Hepatic stellate cell (primary cell): Measurements from ENCODE around the gene LRRC34.

ENCODE experiments used
- DNase-seq: peaks from one replicate; pipeline ENCODE4 v3.0.0; 2011; ENCODE audit warnings: low spot score

The LRRC34 gene, protein sequence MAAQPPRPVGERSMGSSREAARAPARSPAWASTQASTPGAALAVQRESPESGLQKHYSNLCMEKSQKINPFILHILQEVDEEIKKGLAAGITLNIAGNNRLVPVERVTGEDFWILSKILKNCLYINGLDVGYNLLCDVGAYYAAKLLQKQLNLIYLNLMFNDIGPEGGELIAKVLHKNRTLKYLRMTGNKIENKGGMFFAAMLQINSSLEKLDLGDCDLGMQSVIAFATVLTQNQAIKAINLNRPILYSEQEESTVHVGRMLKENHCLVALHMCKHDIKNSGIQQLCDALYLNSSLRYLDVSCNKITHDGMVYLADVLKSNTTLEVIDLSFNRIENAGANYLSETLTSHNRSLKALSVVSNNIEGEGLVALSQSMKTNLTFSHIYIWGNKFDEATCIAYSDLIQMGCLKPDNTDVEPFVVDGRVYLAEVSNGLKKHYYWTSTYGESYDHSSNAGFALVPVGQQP

DNA sequence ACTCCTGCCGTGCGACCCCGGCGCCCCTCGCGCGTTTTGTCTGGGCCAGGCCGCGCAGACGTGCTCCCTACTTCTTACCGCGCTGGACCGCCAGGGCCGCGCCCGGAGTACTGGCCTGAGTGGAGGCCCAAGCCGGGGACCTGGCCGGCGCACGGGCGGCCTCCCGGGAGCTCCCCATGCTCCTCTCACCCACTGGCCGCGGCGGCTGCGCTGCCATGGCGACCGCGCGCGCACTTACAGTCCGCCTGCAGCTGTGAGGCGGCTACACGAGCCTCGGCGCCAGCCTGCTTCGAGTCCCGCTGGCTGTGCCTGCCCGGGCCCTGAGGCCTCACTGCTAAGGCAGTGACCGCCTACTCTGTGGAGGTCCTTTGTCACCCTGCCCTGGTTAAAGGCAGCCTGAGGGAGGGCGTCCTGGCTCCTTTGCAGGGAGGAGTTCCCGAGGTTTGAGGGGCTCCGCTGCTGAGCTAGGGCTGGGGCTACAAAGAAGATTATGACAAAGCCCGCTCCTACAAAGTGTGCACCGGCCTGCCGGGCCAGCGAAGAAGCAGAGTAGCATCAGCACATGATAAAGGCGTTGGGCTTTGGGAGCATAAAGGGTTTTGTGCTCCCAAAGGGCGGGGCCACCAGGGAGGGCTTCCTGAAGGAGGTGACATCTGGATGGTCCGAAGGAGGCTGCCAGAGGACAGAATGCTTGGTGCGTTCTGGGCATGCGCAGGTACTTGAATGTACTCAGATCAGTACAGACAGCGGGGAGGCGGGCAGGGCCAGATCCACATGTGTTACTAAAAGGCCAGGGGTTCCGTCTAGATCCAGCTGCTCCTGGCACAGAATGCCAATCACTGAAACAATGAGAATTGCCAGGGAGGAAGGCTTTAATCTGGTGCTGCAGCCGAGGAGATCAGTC is at the start of gene LRRC34, which contains the start of gene LRRIQ4:
Gene LRRC34, minus strand, starts transcription at position 573 of the 904 bp plus-strand sequence. Its CDS starts 356 bp downstream, at position 217.
Gene LRRIQ4, plus strand, starts transcription at position 539 of the 904 bp plus-strand sequence. CDS start 9,052 bp downstream, outside the sequence.
- peak; percentile 66 for DNase-seq

GRCh38 chr3:169861871-169862270 is 49.2 kb upstream of the LRRC34 start:
- no peak for DNase-seq

DNA sequence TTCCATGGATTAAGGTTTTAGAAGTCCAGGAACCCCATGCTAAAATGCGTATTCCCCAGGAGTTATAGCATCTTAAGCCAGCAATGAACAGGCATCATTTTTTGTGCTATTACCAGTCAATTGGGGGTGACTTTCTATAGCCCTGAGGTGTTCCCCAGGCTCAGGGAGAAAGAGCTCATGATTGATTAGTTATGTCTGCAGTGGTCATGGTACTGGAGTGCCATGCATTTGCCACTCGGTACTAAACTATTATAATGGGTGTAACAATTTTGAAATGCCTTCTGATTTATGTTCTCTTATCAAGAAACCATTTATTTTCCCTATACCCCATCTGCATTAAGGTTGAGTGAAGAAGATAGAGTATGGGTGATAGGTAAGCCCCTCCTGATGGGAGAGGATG is 45.1 kb upstream of the LRRC34 start:
- no peak for DNase-seq

GRCh38 chr3:169855514-169855913 is 42.8 kb upstream of the LRRC34 start:
- DNase-seq = no peak

GRCh38 chr3:169850618-169851017 is 37.9 kb upstream of the LRRC34 start:
- no peak for DNase-seq

GRCh38 chr3:169848741-169849140 is 36.0 kb upstream of the LRRC34 start:
- no peak for DNase-seq

DNA sequence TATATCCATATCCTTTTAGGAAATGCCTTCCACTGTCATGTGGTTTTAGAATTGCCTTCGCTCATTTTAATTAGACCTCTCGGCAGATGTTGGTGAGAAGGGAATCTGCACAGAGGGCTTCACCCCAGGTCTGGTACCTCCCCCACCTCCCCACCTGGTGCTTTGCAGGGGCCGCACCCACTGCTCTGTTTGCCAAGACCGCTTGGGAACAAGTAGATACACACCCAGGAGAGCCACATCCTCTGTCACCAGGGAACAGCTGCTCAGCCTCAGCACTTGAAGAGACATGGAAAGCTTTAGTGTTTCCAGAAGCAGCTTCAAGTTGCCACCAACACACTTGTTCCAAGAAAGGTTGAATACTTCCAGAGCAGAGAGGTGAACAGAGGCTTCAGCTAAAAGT is 35.2 kb upstream of the LRRC34 start:
- no peak for DNase-seq

DNA sequence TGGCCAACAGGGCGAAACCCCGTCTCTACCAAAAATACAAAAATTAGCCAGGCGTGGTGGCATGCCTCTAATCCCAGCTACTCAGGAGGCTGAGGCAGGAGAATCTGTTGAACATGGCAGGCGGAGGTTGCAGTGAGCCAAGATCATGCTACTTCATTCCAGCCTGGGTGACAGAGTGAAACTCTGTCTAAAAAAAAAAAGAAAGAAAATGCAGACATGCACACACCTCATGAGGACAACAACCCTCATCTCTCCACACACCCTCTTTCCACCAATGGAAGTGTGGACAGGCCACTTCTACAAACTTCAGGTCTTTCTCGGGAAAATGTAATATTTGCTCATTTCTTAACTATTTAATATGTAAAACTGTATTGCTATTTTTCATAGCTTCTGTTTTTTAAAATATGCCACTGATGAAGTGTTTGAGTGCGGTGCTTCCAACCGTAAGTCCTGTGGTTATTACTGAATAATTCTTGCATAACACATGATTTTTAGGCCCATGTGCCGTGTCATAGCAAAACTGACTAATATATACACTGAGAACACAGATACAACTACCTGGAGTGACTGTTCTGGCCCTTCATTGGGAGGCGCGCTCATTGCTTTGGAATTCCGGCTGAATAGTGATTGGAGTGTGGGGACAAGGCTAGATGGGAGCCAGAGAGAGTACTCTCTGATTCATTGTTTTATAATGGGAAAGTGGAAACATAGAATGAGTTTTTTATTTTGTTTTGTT is 33.9 kb upstream of the LRRC34 start:
- DNase-seq = peak; percentile 55

GRCh38 chr3:169842960-169843359 is 30.3 kb upstream of the LRRC34 start:
- no peak for DNase-seq

DNA sequence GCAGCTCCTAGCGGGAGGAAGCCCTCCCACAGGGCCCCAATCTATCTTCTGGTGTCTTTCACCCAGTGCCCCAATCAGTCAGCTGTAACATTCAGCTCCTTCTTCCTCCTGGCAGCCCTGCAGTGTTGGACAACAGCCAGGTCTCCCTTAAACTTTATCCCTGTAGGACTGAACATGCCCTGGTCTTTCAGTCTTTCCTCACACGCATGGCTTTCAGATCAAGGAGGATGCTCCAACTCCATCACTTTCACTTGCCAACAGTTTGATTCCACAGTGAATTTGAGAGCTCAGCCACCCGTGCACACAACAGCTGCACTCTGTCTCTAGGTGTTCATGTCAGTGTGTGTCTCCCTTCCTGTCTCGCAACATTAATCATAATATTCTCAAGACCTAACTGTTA is 28.5 kb upstream of the LRRC34 start:
- no peak for DNase-seq

- DNase-seq = no peak
These were observed 25.9 kb upstream of the LRRC34 start for GRCh38 chr3:169838511-169839030.

DNA sequence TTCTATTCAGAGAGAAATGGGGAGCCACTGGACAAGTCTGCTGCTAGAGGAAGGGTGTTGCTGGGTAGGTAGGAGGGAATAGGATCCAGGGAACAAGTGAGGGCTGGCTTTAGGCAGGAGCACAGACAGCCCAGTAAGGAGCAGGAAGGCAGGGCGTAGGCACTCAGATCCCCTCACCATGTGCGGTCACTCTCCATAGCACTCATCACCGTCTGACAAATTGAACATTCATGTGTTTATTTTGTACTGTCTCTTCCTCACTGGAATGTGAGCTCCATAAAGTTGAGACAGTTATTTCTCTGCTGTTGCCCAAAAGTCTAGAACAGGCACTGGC is 24.2 kb upstream of the LRRC34 start:
- no peak for DNase-seq

DNA sequence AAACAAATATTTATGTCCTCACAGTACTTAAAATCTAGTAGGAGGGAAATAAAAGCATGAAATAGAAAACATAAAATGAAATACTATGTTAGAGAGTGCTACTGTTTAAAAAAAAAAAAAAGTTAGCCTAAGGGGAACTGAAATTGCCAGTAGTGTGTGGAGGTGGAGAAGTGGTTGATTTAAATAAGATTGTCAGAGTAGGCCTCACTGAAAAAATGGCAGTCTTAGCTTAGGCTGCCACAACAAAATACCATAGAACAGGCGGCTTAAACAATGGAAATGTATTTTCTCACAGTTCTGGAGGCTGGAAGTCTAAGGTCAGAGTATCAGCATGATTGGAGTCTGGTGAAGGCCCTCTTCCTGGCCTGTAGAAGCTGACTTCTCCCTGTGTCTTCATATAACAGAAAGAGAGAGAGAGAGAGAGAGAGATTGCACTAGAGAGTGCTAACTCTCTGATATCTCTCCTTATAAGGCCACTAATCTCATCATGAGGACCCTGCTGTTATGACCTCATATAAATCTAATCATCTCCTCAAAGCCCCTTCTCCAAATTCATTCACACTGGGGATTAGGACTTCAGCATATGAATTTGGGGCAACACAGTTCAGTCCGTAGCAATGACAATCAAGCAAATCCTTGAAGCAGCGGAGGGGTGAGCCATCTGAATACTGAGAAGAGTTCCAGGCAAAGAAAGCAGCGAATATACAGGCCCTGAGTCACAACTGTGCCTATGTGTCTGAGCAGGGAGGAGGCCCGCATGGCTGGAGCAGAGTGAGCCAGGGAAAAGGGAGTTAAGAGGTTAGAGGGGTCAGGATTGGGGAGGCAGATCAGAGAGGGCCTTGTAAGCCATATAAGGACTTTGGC is 23.6 kb upstream of the LRRC34 start:
- peak; percentile 12 for DNase-seq

DNA sequence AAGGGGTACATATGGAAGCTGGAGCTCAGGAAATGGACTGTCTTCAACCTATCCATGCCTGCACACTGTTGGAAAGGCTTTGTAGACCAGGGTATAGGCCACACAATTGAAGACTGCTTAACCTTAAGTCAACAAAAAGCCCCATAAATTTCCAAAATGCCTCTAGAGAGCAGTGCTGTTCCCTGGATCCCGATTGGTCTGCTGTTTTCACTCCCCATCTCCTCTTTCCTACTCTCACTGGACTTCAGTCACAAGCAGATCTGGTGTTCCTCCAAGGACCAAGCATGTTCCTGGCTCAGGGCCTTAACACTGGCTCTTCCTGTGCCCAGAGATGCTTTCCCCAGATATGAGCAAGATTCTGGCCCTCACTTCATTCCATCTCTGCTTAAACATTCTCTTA is 22.8 kb upstream of the LRRC34 start:
- DNase-seq = no peak

GRCh38 chr3:169827712-169828111 is 15.0 kb upstream of the LRRC34 start:
- DNase-seq = no peak

DNA sequence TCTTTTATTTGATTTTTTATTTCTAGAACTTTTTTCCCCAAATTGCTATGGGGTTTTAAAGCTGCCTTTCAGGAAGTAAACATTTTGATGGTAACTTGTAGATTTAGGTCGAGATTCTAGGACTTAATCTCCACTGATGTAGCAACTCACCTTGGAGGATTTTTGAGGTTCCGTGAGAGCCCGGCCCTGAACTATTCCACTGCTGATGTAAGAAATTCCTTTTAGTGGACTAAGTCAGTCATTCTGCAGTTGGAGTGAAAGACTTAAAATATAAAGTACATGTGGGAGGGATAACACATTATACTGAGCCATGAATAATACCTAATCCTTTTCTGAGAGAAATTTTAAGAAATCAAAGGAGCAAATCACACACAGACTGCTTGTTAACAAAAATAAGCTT is 12.6 kb upstream of the LRRC34 start:
- DNase-seq = no peak

- DNase-seq = no peak
These were observed 10.3 kb upstream of the LRRC34 start for GRCh38 chr3:169822983-169823382.

DNA sequence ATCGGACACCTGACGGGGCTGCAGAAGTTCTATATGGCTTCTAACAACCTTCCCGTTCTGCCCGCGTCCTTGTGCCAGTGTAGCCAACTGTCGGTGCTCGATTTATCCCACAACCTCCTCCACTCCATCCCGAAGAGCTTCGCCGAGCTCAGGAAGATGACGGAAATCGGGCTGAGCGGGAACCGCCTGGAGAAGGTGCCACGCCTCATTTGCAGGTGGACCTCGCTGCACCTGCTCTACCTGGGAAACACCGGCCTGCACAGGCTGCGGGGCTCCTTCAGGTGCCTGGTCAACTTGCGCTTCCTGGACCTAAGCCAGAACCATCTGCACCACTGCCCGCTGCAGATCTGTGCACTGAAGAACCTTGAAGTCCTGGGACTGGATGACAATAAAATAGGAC is 9.8 kb upstream of the LRRC34 start:
- no peak for DNase-seq

DNA sequence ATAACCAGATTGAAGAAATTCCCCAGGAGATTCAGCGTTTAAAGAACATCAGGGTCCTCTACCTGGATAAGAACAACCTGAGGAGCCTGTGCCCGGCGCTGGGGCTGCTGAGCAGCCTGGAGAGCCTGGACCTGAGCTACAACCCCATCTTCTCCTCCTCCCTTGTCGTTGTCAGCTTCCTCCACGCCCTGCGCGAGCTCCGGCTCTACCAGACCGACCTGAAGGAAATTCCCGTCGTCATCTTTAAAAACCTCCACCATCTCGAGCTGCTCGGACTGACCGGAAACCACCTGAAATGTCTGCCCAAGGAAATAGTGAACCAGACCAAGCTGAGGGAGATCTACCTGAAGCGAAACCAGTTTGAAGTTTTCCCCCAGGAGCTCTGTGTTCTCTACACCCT is 9.4 kb upstream of the LRRC34 start:
- DNase-seq = no peak

DNA sequence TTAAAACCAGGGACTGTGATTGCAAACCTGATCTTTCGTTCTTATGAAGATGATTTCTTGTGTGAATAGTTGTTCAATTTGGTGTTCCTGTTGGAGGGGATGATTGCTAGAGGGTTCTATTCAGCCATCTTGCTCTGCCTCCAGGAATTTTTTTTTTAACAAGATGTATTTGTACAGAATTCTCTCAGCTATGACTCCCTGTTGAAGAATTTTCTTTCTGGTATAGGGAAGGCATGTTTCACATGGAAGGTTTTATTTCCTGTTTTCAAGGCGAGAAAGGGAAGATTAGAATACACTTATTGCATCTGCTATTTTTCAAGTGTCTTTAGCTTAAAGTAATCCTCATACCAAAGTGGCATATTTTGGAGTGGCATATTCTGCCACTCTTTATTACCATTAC is 5.6 kb upstream of the LRRC34 start:
- DNase-seq = peak; percentile 32

- DNase-seq = no peak
These were observed 3.0 kb upstream of the LRRC34 start for GRCh38 chr3:169815590-169816150.
